Testis (tissue), 2 donors: Measurements from ENCODE around the gene ZNF85.

Experiments
- POLR2A ChIP-seq: fragments of 450-650 bp; IDR thresholded peaks from one replicate; pipeline ENCODE4 v1.6.1; 2017; ENCODE audit warnings: antibody characterized with exemption, mild to moderate bottlenecking, moderate library complexity
- TF ChIP-seq, protein P1 (sequence below), 3 experiments: fragments of 450-650 bp in 2 of 3; fragments of 200-600 bp in 1 of 3; sonication (generic) in 1 of 3; IDR thresholded peaks; one replicate each; pipeline ENCODE4 v1.5.1; 2016 to 2019; ENCODE audit warnings: antibody characterized with exemption in 3 of 3, mild to moderate bottlenecking in 2 of 3, moderate library complexity in 1 of 3

DNA sequence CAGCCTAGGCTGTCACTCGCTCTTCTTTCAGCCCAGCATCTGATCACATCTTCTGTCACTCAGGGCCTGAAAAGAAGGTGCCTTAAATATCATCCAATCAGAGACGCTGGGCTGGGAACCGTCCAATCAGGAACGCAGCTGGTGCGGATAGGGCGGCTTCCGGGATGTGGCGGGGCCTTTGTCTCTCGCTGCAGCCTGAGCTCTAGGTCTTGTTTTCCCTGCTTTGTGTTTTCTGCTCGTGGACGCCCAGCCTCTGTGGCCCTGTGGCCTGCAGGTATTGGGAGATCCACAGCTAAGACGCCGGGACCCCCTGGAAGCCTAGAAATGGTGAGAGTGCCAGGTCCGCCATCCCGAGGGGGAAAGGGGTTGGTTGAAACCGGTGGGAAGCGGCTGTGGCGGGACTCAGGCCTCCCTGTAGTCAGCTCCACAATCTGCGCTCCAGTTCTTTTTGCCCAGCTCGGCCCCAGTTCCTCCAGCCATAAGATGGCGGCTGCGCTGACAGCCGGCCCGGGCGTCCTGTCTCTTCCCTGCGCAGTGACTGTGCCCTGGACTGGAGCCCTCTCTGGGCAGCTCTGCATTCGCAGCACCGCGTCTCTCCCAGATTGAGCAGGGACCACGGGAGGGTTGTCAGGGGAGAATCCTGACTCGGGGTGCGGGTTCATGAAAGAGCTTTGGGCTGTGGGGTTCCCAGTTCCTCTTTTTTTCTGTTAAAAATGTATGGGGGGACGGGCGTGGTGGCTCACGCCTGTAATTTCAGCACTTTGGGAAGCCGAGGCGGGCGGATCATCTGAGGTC is at the start of gene ZNF85:
- peak; percentile 24 for TF ChIP-seq POLR2A
- TF ChIP-seq, protein P1, sequence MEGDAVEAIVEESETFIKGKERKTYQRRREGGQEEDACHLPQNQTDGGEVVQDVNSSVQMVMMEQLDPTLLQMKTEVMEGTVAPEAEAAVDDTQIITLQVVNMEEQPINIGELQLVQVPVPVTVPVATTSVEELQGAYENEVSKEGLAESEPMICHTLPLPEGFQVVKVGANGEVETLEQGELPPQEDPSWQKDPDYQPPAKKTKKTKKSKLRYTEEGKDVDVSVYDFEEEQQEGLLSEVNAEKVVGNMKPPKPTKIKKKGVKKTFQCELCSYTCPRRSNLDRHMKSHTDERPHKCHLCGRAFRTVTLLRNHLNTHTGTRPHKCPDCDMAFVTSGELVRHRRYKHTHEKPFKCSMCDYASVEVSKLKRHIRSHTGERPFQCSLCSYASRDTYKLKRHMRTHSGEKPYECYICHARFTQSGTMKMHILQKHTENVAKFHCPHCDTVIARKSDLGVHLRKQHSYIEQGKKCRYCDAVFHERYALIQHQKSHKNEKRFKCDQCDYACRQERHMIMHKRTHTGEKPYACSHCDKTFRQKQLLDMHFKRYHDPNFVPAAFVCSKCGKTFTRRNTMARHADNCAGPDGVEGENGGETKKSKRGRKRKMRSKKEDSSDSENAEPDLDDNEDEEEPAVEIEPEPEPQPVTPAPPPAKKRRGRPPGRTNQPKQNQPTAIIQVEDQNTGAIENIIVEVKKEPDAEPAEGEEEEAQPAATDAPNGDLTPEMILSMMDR (IDR thresholded peaks at IDR 0.05), result no peak
